Subcutaneous adipose tissue (tissue), 4 donors: Measurements from ENCODE around the gene CISH. TPM values are rescaled to one million over a fixed set of nuclear protein-coding genes. Genes with fewer than 3 reads are reported as not detected.

Source experiments
- total RNA-seq, 4 donors: library from RNA; depleted of rRNA; stranded (reverse); fragments of >200 nt; gene quantifications; one replicate each; pipeline ENCODE4 v1.1.0, GENCODE V29; 2016
- TF ChIP-seq, protein P1 (sequence below): fragments of 450-650 bp; IDR thresholded peaks from one replicate; pipeline ENCODE4 v1.5.1; 2016; ENCODE audit warnings: low read depth, mild to moderate bottlenecking, control low read depth, antibody characterized with exemption, moderate library complexity

CISH gene
- total RNA-seq, 4 donors from 2014 or later: 3.5 to 25.9 (median 11.0) TPM

DNA sequence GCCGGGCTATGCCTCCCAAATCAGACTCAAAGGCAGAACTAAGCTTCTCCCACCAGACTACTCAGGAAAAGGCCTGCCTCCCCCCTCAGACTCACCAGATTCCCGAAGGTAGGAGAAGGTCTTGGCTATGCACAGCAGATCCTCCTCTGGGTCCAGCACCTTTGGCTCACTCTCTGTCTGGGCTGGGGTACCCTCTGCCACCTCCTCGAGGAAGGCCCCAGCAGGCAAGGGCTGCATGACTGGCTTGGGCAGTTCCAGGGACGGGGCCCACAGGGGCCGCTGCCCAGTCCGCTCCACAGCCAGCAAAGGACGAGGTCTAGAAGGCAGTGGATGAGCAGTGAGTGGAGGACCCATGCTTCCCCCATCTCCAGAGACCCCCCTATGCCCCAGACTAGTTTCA is 3.3 kb downstream of the CISH start:
- TF ChIP-seq, protein P1, sequence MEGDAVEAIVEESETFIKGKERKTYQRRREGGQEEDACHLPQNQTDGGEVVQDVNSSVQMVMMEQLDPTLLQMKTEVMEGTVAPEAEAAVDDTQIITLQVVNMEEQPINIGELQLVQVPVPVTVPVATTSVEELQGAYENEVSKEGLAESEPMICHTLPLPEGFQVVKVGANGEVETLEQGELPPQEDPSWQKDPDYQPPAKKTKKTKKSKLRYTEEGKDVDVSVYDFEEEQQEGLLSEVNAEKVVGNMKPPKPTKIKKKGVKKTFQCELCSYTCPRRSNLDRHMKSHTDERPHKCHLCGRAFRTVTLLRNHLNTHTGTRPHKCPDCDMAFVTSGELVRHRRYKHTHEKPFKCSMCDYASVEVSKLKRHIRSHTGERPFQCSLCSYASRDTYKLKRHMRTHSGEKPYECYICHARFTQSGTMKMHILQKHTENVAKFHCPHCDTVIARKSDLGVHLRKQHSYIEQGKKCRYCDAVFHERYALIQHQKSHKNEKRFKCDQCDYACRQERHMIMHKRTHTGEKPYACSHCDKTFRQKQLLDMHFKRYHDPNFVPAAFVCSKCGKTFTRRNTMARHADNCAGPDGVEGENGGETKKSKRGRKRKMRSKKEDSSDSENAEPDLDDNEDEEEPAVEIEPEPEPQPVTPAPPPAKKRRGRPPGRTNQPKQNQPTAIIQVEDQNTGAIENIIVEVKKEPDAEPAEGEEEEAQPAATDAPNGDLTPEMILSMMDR: no peak

DNA sequence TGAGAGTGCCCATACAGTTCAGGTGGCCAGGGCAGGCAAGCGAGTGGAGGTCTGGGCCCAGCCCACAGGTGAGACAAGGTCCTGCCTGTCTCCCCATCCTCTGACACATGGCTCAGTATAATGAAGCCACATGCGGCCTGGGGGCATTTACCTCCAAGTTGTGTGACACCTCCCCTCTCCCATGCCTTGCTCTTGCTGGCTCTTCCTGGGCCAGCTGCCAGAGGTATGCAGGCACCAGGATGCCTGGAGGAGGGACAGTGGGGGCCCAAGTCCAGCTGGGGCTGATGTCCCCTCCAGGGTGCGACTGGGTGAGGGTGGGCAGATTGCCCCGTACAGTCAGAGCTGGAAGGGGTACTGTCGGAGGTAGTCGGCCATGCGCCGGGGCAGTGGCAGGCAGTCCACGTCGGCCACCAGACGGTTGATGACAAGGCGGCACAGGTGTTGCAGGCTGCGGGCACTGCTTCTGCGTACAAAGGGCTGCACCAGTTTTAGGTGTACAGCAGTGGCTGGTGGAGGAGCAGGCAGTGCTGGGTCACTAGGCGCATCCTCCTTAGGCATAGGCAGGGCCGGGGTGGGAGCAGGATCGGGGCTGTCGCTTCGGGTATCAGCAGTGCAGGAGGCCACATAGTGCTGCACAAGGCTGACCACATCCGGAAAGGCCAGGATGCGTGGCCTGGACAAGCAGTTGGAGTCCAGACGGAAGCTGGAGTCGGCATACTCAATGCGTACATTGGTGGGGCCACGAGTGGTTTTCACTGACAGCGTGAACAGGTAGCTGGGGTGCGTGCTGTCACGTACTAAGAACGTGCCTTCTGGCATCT is 4.1 kb downstream of the CISH start:
- TF ChIP-seq, protein P1: no peak

DNA sequence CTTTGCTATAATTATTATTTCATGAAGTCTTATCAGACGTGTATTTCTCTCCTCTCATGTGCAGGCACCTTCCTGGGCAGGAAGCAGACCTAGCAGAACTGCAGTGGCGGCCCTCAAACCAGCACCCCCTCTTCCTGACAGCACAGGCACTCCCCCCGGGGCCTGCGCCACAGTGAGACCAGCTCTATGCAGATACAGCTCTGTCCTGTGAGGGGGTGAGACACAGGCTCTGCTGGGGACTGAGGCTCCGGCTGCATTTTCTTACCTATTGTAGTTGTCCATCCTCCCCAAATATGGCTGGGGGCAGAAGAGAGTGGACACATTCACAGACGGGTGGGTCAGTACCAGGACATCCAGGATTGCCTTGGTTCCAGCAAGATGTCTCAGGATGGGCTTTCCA is 5.0 kb downstream of the CISH start:
- TF ChIP-seq, protein P1: no peak

DNA sequence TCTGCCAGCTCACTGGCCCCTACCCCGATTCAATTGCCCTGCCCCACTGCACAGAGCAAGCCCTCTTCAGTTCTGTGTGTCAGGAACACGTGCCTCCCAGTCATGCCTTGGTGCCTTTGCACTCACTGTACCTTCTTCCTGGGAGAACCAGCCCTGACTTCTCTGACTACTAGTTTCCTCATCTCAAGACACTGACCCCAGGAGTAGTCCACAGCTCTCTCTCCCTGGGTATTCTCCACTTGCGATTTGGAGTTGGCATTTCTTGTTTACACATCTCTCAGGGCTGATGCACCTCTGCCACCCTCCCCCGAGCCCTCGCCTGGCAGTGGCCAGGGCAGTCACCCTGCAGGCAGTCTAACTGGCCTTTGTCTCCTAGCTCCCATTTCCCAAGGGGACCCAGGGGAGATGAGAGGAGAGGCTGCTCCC is 5.7 kb downstream of the CISH start:
- TF ChIP-seq, protein P1: no peak

DNA sequence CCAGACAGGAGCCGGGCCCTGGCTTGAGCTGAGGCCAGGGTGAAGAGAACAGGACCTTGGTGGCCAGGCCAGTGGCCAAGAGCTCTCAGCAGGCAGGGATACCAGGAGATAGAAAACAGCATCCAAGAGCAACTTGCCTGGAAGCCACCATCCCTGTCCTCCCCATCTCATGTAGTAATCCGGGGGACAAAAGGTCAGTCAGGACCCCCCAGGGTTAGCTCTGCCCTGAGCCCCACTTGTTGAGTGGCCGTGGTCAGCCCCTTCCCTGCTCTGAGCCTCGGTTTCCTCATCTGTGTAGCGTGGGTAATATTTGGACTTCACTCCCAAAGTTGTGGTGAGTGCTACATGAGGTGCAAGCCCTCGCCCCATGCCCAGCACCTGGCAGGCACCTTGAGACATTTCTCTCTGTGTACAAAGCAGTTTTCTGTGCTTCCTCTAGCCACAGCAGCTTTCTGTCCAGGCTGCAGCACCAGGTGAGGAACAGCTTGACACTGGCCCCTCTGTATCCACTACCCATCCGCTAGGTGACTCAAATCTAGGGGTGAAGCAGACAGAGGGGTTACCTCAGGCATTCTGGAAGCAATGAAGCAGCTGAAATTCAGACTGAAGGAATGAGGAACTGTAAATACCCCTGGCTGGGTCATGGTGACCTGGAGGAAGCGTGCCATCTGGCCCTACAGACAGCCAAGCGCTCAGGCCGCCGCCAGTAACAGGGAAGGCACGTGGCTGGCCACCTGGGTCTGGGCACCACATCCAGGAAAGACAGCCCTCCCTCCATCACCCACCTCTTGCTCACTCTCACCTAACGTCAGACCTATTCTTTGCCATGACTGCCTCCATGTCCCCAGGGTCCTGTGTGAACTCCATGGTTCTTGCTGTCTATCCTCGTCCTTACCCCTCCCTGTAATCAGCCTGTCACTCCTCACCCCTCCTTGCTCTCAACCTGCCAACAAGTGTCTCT is 6.7 kb downstream of the CISH start:
- TF ChIP-seq, protein P1: no peak

DNA sequence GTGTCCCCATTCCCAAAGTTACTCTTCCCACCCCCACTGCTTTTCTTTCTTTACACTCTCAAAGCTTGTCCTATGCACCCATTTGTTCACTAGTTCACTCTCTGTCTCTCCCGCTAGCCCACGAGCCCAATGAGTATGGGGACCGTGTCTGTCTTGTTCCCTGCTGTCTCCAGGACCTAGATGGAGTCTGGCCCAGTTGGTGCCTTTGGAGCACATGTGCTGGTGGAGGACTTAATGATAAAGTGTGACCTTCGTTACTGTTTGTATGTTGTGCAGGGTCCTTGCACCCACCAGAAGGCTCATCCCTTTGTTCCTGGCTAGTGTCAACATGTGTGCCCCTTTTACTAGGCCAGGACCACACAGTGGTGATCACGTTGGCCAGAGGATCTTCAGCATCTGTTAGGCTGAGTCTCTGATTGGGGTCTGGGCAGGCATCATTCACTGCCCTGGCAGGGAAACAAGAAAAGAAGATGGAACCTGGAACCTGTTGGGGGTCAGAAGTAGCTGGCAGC is 7.4 kb downstream of the CISH start:
- TF ChIP-seq, protein P1: no peak
